HepG2 (cell line): ENCODE results near the gene RAD9A. TPM values are rescaled to one million over a fixed set of nuclear protein-coding genes. Genes with fewer than 3 reads are reported as not detected.

ENCODE experiments used
- ARHGAP35 ChIP-seq: sonication (generic); formaldehyde crosslinking; IDR thresholded peaks from 2 replicates; pipeline ENCODE4 v1.9.0; 2022; ENCODE audit warnings: mild to moderate bottlenecking, inconsistent platforms, moderate library complexity, missing genetic modification reagents, borderline replicate concordance
- BCL6 ChIP-seq: IDR thresholded peaks from 2 replicates; pipeline ENCODE4 v1.6.1; 2016; ENCODE audit warnings: missing genetic modification reagents, missing compliant biosample characterization
- HMGXB4 ChIP-seq, 2 experiments: sonication (generic) in 1 of 2; formaldehyde crosslinking in 1 of 2; IDR thresholded peaks; 2 replicates each; pipeline versions ENCODE4 v1.4.0 to v1.6.1; 2018 to 2020; ENCODE audit warnings: missing genetic modification reagents in 2 of 2, borderline replicate concordance in 1 of 2, low read depth in 1 of 2, mild to moderate bottlenecking in 1 of 2, missing biosample characterization in 1 of 2
- KDM5B ChIP-seq: sonication (generic); formaldehyde crosslinking; IDR thresholded peaks from 2 replicates; pipeline ENCODE4 v1.4.0; 2020; ENCODE audit warnings: missing genetic modification reagents, mild to moderate bottlenecking, borderline replicate concordance
- POLR2G ChIP-seq: fragments of 200-400 bp; formaldehyde crosslinking; IDR thresholded peaks from 2 replicates; pipeline ENCODE4 v1.6.1; 2018; ENCODE audit warnings: mild to moderate bottlenecking, low read depth, low read length, moderate library complexity
- SALL1 ChIP-seq: sonication (generic); formaldehyde crosslinking; IDR thresholded peaks from 2 replicates; pipeline ENCODE4 v1.8.0; 2022; ENCODE audit warnings: mild to moderate bottlenecking, missing genetic modification reagents
- ZBTB7A ChIP-seq: sonication (generic); formaldehyde crosslinking; IDR thresholded peaks from 2 replicates; pipeline ENCODE4 v1.8.0; 2022; ENCODE audit warnings: mild to moderate bottlenecking, missing genetic modification reagents
- ZNF225 ChIP-seq: sonication (generic); formaldehyde crosslinking; IDR thresholded peaks from 2 replicates; pipeline ENCODE4 v1.4.0; 2020; ENCODE audit warnings: mild to moderate bottlenecking, missing genetic modification reagents
- ZNF530 ChIP-seq: sonication (generic); formaldehyde crosslinking; IDR thresholded peaks from 2 replicates; pipeline ENCODE4 v1.5.0; 2020; ENCODE audit warnings: low read depth, mild to moderate bottlenecking, missing genetic modification reagents
- ZNF546 ChIP-seq: sonication (generic); formaldehyde crosslinking; conservative IDR thresholded peaks from 2 replicates; pipeline ENCODE4 v1.8.1; 2023; ENCODE audit warnings: mild to moderate bottlenecking, missing genetic modification reagents
- ZNF687 ChIP-seq: sonication (generic); formaldehyde crosslinking; IDR thresholded peaks from 2 replicates; pipeline ENCODE4 v1.5.1; 2020; ENCODE audit warnings: mild to moderate bottlenecking, missing genetic modification reagents, moderate library complexity
- ZNF772 ChIP-seq: sonication (generic); formaldehyde crosslinking; IDR thresholded peaks from 2 replicates; pipeline ENCODE4 v1.5.0; 2020; ENCODE audit warnings: mild to moderate bottlenecking, missing genetic modification reagents
- ZNF883 ChIP-seq: sonication (generic); formaldehyde crosslinking; IDR thresholded peaks from 2 replicates; pipeline ENCODE4 v1.5.1; 2020; ENCODE audit warnings: mild to moderate bottlenecking, missing genetic modification reagents; ENCODE audit errors: not compliant biosample characterization
- polyA plus RNA-seq, 8 experiments: library from polyadenylated mRNA; depleted of rRNA in 3 of 8; stranded (reverse) in 7 of 8; unstranded in 1 of 8; fragments of >200 nt; fragmentation: Illumina TruSeq in 4 of 8; extraction: Trizol in 4 of 8; gene quantifications; 2 replicates each; pipeline versions ENCODE4 v1.2.1 to v1.2.3, GENCODE V29; 2011 to 2016; ENCODE audit warnings: low read depth in 4 of 8, missing spikeins in 1 of 8, mixed read lengths in 1 of 8; ENCODE audit not compliant: insufficient read depth in 1 of 8
- total RNA-seq, 5 experiments: library from RNA; depleted of rRNA; stranded (reverse); fragments of >200 nt; fragmentation: Illumina TruSeq; extraction: Trizol; gene quantifications; 2 replicates each; pipeline ENCODE4 v1.2.3, GENCODE V29; 2016; ENCODE audit warnings: low read depth in 1 of 5
- TF ChIP-seq, protein P1 (sequence below): sonication (generic); formaldehyde crosslinking; IDR thresholded peaks from 2 replicates; pipeline ENCODE4 v1.5.1; 2020; ENCODE audit warnings: missing genetic modification reagents, mild to moderate bottlenecking, borderline replicate concordance
- TF ChIP-seq, protein P2 (sequence below): sonication (generic); formaldehyde crosslinking; IDR thresholded peaks from 2 replicates; pipeline ENCODE4 v1.5.1; 2020; ENCODE audit warnings: mild to moderate bottlenecking, missing genetic modification reagents
- TF ChIP-seq, protein P3 (sequence below): sonication (generic); formaldehyde crosslinking; IDR thresholded peaks from 2 replicates; pipeline ENCODE4 v1.8.1; 2023; ENCODE audit warnings: mild to moderate bottlenecking, missing genetic modification reagents

The RAD9A gene
- total and polyA plus RNA-seq, 2 of the 13 experiments (the other 11 are each of a cell fraction or from before 2014, with no cell fraction given), result 10.1 to 15.7 TPM

DNA sequence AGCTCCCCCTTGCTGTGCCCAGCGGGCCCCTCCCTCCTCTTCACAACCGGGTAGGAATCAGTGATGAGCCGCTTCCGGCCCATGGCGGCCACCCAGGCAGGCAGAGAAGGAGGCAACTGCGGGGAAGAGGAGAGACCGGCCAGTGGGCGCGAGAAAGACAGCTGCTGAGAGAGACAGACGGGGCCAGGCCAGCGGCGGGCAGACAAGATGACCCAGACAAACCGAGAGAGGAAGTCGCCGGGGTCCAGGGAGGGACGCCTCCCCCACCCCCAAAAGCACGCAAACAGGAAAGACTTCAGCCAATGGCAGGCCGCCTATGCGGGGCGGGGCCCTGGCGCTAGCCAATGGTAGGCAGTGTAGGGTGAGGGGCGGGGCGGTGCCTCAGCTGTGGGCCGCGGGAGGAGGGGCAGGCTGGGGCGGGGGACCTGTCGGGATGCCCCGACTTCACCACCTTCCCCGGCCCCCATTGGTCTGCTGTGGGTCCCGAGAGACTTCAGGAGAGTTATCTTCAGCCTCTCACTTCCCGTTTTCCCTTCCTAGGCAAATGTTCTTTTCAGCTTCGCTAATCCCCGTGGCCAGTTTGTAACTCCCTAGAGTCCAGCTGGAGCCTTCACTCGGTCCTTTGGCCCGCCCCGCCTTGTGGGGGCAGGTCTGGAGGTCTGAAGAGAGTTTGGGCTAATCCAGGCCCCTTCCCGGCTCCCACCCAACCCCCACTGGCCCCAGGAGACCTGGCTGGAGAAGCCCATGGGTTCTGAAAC lies 38.3 kb upstream of the RAD9A start, which contains the start of gene POLD4 (continued):
- TF ChIP-seq ZNF530, result no peak
- TF ChIP-seq, protein P1, sequence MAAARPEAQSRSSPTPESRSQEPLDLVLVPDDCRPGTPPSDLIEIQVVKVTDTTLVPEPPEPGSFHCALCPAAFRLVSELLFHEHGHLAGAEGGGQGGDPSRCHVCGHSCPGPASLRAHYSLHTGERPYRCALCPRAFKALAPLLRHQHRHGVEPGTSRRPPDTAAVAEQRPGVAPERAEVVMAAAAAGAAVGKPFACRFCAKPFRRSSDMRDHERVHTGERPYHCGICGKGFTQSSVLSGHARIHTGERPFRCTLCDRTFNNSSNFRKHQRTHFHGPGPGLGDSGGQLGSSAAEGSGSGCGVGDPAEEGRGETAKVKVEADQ (CRISPR knock-in tag), result no peak
- peak; percentile 52; the same call in 1 of the 2 replicates for TF ChIP-seq ARHGAP35 (CRISPR knock-in tag)
- TF ChIP-seq, protein P2, sequence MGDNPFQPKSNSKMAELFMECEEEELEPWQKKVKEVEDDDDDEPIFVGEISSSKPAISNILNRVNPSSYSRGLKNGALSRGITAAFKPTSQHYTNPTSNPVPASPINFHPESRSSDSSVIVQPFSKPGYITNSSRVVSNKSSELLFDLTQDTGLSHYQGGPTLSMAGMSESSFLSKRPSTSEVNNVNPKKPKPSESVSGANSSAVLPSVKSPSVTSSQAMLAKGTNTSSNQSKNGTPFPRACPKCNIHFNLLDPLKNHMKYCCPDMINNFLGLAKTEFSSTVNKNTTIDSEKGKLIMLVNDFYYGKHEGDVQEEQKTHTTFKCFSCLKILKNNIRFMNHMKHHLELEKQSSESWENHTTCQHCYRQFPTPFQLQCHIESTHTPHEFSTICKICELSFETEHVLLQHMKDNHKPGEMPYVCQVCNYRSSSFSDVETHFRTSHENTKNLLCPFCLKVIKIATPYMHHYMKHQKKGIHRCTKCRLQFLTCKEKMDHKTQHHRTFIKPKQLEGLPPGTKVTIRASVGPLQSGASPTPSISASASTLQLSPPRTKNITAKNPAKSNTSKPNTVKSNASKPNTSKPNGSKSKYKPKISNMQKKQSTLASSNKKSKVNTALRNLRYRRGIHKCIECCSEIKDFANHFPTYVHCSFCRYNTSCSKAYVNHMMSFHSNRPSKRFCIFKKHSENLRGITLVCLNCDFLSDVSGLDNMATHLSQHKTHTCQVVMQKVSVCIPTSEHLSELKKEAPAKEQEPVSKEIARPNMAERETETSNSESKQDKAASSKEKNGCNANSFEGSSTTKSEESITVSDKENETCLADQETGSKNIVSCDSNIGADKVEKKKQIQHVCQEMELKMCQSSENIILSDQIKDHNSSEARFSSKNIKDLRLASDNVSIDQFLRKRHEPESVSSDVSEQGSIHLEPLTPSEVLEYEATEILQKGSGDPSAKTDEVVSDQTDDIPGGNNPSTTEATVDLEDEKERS (CRISPR knock-in tag), result no peak
- no peak for TF ChIP-seq ZNF772 (CRISPR knock-in tag)
- peak; percentile 81 for TF ChIP-seq ZNF687
- peak; percentile 55 for TF ChIP-seq SALL1 (CRISPR knock-in tag)
- TF ChIP-seq POLR2G, result peak; percentile 83
- no peak for TF ChIP-seq ZNF883 (CRISPR knock-in tag)
- TF ChIP-seq, protein P3, sequence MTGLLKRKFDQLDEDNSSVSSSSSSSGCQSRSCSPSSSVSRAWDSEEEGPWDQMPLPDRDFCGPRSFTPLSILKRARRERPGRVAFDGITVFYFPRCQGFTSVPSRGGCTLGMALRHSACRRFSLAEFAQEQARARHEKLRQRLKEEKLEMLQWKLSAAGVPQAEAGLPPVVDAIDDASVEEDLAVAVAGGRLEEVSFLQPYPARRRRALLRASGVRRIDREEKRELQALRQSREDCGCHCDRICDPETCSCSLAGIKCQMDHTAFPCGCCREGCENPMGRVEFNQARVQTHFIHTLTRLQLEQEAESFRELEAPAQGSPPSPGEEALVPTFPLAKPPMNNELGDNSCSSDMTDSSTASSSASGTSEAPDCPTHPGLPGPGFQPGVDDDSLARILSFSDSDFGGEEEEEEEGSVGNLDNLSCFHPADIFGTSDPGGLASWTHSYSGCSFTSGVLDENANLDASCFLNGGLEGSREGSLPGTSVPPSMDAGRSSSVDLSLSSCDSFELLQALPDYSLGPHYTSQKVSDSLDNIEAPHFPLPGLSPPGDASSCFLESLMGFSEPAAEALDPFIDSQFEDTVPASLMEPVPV, result no peak
- peak in 1 of 2 experiments; percentile 28; a peak in 1 of 4 replicates for TF ChIP-seq HMGXB4 (CRISPR knock-in tag; IDR thresholded peaks at IDR 0.05; ENCODE audit: borderline replicate concordance in 1 of 2, low read depth in 1 of 2)
- TF ChIP-seq ZNF225, result no peak
- peak; percentile 73; the same call in 1 of the 2 replicates for TF ChIP-seq KDM5B
- no peak for TF ChIP-seq ZNF546 (CRISPR knock-in tag)
- peak; percentile 31; the same call in 1 of the 2 replicates for TF ChIP-seq ZBTB7A (CRISPR knock-in tag)
- no peak; the same call in 1 of the 2 replicates for TF ChIP-seq BCL6 (CRISPR knock-in tag)
